H9 (cell line): ENCODE results near the gene DLK1. TPM values are rescaled to one million over a fixed set of nuclear protein-coding genes. Genes with fewer than 3 reads are reported as not detected.

Experiments
- DNase-seq: peaks from one replicate; pipeline ENCODE4 v3.0.0-alpha.2; 2017
- H2AFZ ChIP-seq: one replicate; pipeline ENCODE4 v1.6.1; 2013; ENCODE audit warnings: mild to moderate bottlenecking, low read length, control low read depth, moderate library complexity
- H2AK5ac ChIP-seq: 2 replicates; pipeline ENCODE4 v1.6.1; 2013; ENCODE audit warnings: low read length, control low read depth, mixed read lengths; ENCODE audit not compliant: insufficient read length
- H2BK120ac ChIP-seq: one replicate; pipeline ENCODE4 v1.6.1; 2013; ENCODE audit warnings: low read depth, mild to moderate bottlenecking, low read length, control low read depth, inconsistent platforms; ENCODE audit not compliant: poor library complexity, severe bottlenecking
- H2BK12ac ChIP-seq: 2 replicates; pipeline ENCODE4 v1.6.1; 2013; ENCODE audit warnings: low read length, control low read depth, mixed read lengths, low read depth; ENCODE audit not compliant: insufficient read length
- H2BK15ac ChIP-seq: 2 replicates; pipeline ENCODE4 v1.6.1; 2013; ENCODE audit warnings: low read depth, low read length, control low read depth
- H2BK20ac ChIP-seq: one replicate; pipeline ENCODE4 v1.6.1; 2013; ENCODE audit warnings: low read depth, mild to moderate bottlenecking, low read length, control low read depth, inconsistent platforms; ENCODE audit not compliant: poor library complexity, severe bottlenecking
- H2BK5ac ChIP-seq: 2 replicates; pipeline ENCODE4 v1.6.1; 2013; ENCODE audit warnings: low read length, control low read depth, mixed read lengths; ENCODE audit not compliant: insufficient read length
- H3K14ac ChIP-seq: 2 replicates; pipeline ENCODE4 v1.6.1; 2013; ENCODE audit warnings: low read length, control low read depth; ENCODE audit not compliant: insufficient read depth
- H3K18ac ChIP-seq: 2 replicates; pipeline ENCODE4 v1.6.1; 2013; ENCODE audit warnings: low read depth, mild to moderate bottlenecking, mixed read lengths, low read length, control low read depth; ENCODE audit not compliant: insufficient read length
- H3K23ac ChIP-seq: 2 replicates; pipeline ENCODE4 v1.6.1; 2013; ENCODE audit warnings: low read length, control low read depth, mixed read lengths, low read depth; ENCODE audit not compliant: insufficient read length
- H3K23me2 ChIP-seq: 2 replicates; pipeline ENCODE4 v1.6.1; 2013; ENCODE audit warnings: low read depth, mild to moderate bottlenecking, mixed read lengths, low read length, control low read depth; ENCODE audit not compliant: insufficient read length, poor library complexity, severe bottlenecking
- H3K27ac ChIP-seq: 2 replicates; pipeline ENCODE4 v1.5.1; 2013; ENCODE audit warnings: low read length, control low read depth, mixed read lengths, low read depth; ENCODE audit not compliant: insufficient read length
- H3K27me3 ChIP-seq: 2 replicates; pipeline ENCODE4 v1.6.1; 2013; ENCODE audit warnings: low read length, control low read depth, inconsistent platforms; ENCODE audit not compliant: insufficient read depth
- H3K4ac ChIP-seq: 2 replicates; pipeline ENCODE4 v1.6.1; 2013; ENCODE audit warnings: low read depth, mild to moderate bottlenecking, control low read depth, inconsistent platforms, low read length, moderate library complexity
- H3K4me1 ChIP-seq: 2 replicates; pipeline ENCODE4 v1.6.1; 2013; ENCODE audit warnings: low read length, control low read depth, inconsistent platforms; ENCODE audit not compliant: insufficient read depth
- H3K4me2 ChIP-seq: 2 replicates; pipeline ENCODE4 v1.6.1; 2013; ENCODE audit warnings: low read length, control low read depth, mixed read lengths; ENCODE audit not compliant: insufficient read length, insufficient read depth
- H3K56ac ChIP-seq: 2 replicates; pipeline ENCODE4 v1.6.1; 2013; ENCODE audit warnings: low read depth, mild to moderate bottlenecking, mixed read lengths, low read length, control low read depth; ENCODE audit not compliant: insufficient read length
- H3K79me1 ChIP-seq: 2 replicates; pipeline ENCODE4 v1.6.1; 2013; ENCODE audit warnings: low read depth, mild to moderate bottlenecking, moderate library complexity, low read length, control low read depth, inconsistent platforms; ENCODE audit not compliant: insufficient read depth, poor library complexity, severe bottlenecking
- H3K79me2 ChIP-seq: 2 replicates; pipeline ENCODE4 v1.6.1; 2013; ENCODE audit warnings: low read length, control low read depth, inconsistent platforms; ENCODE audit not compliant: insufficient read depth
- H3K9ac ChIP-seq: 2 replicates; pipeline ENCODE4 v1.6.1; 2013; ENCODE audit warnings: low read length, control low read depth, mixed read lengths; ENCODE audit not compliant: insufficient read length; ENCODE audit errors: extremely low read depth
- H3K9me3 ChIP-seq: one replicate; pipeline ENCODE4 v1.6.1; 2013; ENCODE audit warnings: low read depth, low read length, inconsistent platforms; ENCODE audit not compliant: control insufficient read depth
- H3T11ph ChIP-seq: one replicate; pipeline ENCODE4 v1.6.1; 2013; ENCODE audit warnings: mild to moderate bottlenecking, low read length, control low read depth, inconsistent platforms
- H4K20me1 ChIP-seq: one replicate; pipeline ENCODE4 v1.6.1; 2013; ENCODE audit not compliant: control insufficient read depth, insufficient read length, insufficient read depth
- H4K5ac ChIP-seq: 2 replicates; pipeline ENCODE4 v1.6.1; 2013; ENCODE audit warnings: low read depth, mild to moderate bottlenecking, mixed read lengths, low read length, control low read depth; ENCODE audit not compliant: insufficient read length
- H4K8ac ChIP-seq: replicated peaks from 2 replicates; pipeline ENCODE4 v1.6.1; 2013; ENCODE audit warnings: low read length, control low read depth, mixed read lengths, low read depth; ENCODE audit not compliant: insufficient read length
- H4K91ac ChIP-seq: 2 replicates; pipeline ENCODE4 v1.6.1; 2013; ENCODE audit warnings: low read depth, mild to moderate bottlenecking, moderate library complexity, mixed read lengths, low read length, control low read depth; ENCODE audit not compliant: insufficient read length
- H3K27ac Mint-ChIP-seq, 3 experiments: 2 replicates in 2 of 3; 3 replicates in 1 of 3; pipeline ENCODE4 v1.8.0; 2020 to 2021; ENCODE audit warnings: mixed read lengths in 3 of 3, mild to moderate bottlenecking in 1 of 3, moderate library complexity in 1 of 3
- H3K27me3 Mint-ChIP-seq: 2 replicates; pipeline ENCODE4 v1.8.0; 2021; ENCODE audit warnings: low read depth, mild to moderate bottlenecking, moderate library complexity, mixed read lengths
- H3K36me3 Mint-ChIP-seq, 3 experiments: 2 replicates in 2 of 3; 3 replicates in 1 of 3; pipeline ENCODE4 v1.8.0; 2020 to 2021; ENCODE audit warnings: low read depth in 3 of 3, mixed read lengths in 3 of 3; ENCODE audit not compliant: insufficient read depth in 1 of 3
- H3K4me1 Mint-ChIP-seq, 2 experiments: 2 replicates each; pipeline ENCODE4 v1.8.0; 2020; ENCODE audit warnings: mixed read lengths in 2 of 2
- H3K4me3 Mint-ChIP-seq, 2 experiments: 2 replicates in 1 of 2; 3 replicates in 1 of 2; pipeline ENCODE4 v1.8.0; 2020 to 2021; ENCODE audit warnings: mild to moderate bottlenecking in 2 of 2, mixed read lengths in 2 of 2, moderate library complexity in 1 of 2
- H3K9me3 Mint-ChIP-seq, 2 experiments: 2 replicates in 1 of 2; 3 replicates in 1 of 2; pipeline ENCODE4 v1.8.0; 2020; ENCODE audit warnings: mild to moderate bottlenecking in 2 of 2, mixed read lengths in 2 of 2, moderate library complexity in 1 of 2
- CTCF ChIP-seq: fragments of 200-600 bp; sonication (generic); conservative IDR thresholded peaks from 3 replicates; pipeline ENCODE4 v1.8.0; 2021; ENCODE audit warnings: antibody characterized with exemption, mild to moderate bottlenecking
- WGBS: extraction: QIAGEN DNeasy Blood & Tissue Kit; methylation state at CpG from one replicate; pipeline ENCODE4 v1.1.7; 2013; ENCODE audit warnings: missing lambda C conversion rate, low lambda C conversion rate, mixed read lengths; ENCODE audit not compliant: insufficient read length; ENCODE audit errors: extremely low coverage; 5-methylcytosine and 5-hydroxymethylcytosine counted together
- total RNA-seq: library from RNA; stranded (reverse); gene quantifications from 2 replicates; pipeline ENCODE4 v1.2.1, GENCODE V29; 2021

DLK1 gene
- total RNA-seq, 1 experiment from 2014 or later, result 2.8 TPM

DNA sequence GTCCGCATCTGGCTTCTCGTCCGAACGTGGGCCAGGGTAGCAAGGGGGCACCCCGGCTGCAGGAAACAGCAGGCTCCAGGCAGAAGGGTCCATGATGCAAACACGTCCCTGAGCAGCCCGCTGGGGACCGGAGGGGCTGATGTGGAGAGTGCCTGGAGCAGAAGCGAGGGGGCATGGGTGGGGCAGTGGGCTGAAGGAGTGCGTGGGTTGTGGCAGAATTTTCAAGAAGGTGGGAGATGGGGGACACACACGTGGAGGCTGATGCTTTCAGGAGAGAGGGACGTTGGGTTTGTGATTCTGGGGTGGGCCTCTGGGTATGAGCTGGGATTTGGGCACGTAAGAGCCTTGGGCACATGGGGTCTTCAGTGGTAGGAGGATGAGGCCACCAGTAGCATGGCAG lies 45.6 kb upstream of the DLK1 start:
- Mint-ChIP-seq H3K27me3 (peaks cover 3% of the 10 kb centered on the region; the same call in 1 of the 2 replicates), H3K9me3 (peaks cover 0 to 8% of the 10 kb centered on the region in 2 experiments; a peak in 2 of 5 replicates), H3K4me3 (no peak overlapping the region), H3K36me3 (0 out of 7 replicates have a peak, but pooled peaks cover 0 to 1% (median 0%) of the 10 kb centered on the region in 3 experiments), H3K4me1 (peaks cover 0 to 6% of the 10 kb centered on the region in 2 experiments; a peak in 1 of 4 replicates), H3K27ac (peak overlapping the region in 2 of 3 experiments; percentile 44 to 55; a peak in 3 of 7 replicates)
- no peak overlapping the region for H2AFZ ChIP-seq
- H3K23ac ChIP-seq, result no peak overlapping the region
- no peak for TF ChIP-seq CTCF
- H2BK15ac ChIP-seq, result no peak overlapping the region
- no peak overlapping the region for H3K9ac ChIP-seq
- no peak overlapping the region for H4K8ac ChIP-seq
- no peak overlapping the region for H2BK12ac ChIP-seq
- H3T11ph ChIP-seq, result no peak overlapping the region
- H3K4me2 ChIP-seq, result no peak overlapping the region
- WGBS, result no CpG with 5 or more reads among the region's 13 CpGs
- H4K20me1 ChIP-seq, result no peaks in the 10 kb centered on the region
- H2BK120ac ChIP-seq, result no peak overlapping the region
- H3K79me1 ChIP-seq, result no peaks in the 10 kb centered on the region
- no peak for DNase-seq
- H2BK20ac ChIP-seq, result no peak overlapping the region
- H3K27me3 ChIP-seq, result no peaks in the 10 kb centered on the region
- H3K14ac ChIP-seq, result no peak overlapping the region; the same call in 1 of the 2 replicates
- H3K27ac ChIP-seq, result no peak overlapping the region
- no peaks in the 10 kb centered on the region for H3K79me2 ChIP-seq
- no peaks in the 10 kb centered on the region for H3K4me1 ChIP-seq
- no peaks in the 10 kb centered on the region for H3K9me3 ChIP-seq
- no peaks in the 10 kb centered on the region for H3K23me2 ChIP-seq
- no peak overlapping the region for H2BK5ac ChIP-seq
- H3K56ac ChIP-seq, result no peak overlapping the region
- H3K18ac ChIP-seq, result no peak overlapping the region
- no peak overlapping the region for H4K5ac ChIP-seq
- no peak overlapping the region for H4K91ac ChIP-seq
- H3K4ac ChIP-seq, result no peak overlapping the region
- no peak overlapping the region for H2AK5ac ChIP-seq
